ENCODE data around the gene MPRIP.

The MPRIP gene

DNA sequence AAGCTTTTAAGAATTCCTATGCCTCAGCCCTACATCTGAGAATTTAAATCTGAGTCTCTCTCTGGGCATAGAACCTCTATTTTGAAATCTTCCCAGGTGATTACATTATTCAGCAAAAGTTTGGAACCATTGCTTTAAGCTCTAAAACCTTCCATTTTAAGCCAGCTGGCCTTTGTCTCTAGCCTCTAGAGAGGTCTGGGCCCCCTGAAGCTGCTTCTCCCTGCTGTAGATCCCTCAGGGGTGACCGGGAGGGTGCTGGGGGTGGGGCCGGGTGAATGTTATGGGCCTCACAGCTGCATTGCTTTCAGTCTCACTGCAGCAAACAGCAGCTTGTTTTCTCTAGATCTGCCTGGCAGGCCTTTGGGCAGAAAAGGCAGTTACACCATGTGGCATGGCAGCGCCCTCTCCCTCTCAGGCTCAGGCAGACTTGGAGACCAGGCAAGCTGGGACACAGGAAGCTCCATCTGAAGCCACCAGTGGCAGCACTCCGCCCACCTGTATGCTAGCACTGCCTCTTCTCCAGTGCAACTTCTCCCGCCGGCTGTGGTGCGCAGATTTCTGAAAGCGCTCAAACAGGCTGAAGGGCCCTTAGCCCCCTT, 66.3 kb downstream of the MPRIP start:
- no peak for DNase-seq (ENCODE audit: low read depth)

DNA sequence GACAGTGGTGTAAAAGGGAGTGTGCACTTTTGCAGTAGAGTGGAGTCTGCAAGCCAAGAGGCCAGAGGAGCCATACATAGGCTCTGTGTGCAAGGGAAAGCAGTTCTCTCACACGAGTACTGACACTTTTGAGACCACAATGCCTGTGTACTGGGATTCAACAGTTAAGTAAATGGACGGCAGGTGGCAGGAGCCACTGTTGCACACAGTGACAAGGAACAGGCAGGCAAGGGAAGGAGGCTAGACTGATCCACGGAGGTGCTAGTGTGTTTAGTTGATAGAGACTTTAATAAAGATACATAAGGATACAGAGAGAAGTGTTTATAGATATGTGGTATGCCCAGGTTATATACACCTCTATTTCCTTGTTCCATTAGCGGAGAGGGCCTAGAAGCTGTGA, 67.0 kb downstream of the MPRIP start:
- DNase-seq (ENCODE audit: low read depth) = no peak

DNA sequence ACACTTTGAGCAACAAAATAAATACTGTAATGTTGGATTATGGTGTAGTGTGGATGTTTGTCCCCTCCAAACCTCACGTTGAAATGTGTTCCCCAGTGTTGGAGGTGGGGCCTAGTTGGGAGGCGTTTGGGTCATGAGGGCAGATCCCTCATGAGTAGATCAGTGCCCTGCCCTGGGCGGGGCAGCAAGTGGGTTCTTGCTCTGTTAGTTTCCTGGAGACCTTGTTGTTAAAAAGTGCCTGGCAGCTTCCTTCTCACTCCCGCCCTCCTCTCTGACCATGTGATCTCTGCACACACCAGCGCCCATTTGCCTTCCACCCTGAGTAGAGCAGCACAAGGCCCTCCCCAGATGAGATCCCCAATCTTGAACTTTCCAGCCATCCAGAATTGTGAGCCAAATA, 67.7 kb downstream of the MPRIP start:
- DNase-seq (ENCODE audit: low read depth) = peak; percentile 15

DNA sequence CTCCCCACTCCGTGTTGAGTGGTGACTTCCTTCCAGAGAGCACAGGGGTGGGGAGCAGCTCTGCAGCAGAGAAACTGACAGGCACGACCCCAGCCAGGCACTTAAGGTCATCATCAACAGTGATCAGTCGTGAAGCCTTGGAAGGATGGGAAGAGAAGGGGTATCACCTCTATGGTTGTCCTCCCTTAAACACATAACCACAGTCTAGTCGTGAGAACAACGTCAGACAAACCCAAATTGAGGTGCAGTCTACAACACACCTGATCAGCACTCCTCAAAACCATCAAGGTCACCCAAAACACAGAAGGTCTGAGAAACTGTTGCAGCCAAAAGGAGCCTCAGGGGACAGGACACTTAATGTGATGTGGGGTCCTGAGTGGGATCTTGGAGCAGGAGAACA, 68.3 kb downstream of the MPRIP start:
- no peak for DNase-seq (ENCODE audit: low read depth)

DNA sequence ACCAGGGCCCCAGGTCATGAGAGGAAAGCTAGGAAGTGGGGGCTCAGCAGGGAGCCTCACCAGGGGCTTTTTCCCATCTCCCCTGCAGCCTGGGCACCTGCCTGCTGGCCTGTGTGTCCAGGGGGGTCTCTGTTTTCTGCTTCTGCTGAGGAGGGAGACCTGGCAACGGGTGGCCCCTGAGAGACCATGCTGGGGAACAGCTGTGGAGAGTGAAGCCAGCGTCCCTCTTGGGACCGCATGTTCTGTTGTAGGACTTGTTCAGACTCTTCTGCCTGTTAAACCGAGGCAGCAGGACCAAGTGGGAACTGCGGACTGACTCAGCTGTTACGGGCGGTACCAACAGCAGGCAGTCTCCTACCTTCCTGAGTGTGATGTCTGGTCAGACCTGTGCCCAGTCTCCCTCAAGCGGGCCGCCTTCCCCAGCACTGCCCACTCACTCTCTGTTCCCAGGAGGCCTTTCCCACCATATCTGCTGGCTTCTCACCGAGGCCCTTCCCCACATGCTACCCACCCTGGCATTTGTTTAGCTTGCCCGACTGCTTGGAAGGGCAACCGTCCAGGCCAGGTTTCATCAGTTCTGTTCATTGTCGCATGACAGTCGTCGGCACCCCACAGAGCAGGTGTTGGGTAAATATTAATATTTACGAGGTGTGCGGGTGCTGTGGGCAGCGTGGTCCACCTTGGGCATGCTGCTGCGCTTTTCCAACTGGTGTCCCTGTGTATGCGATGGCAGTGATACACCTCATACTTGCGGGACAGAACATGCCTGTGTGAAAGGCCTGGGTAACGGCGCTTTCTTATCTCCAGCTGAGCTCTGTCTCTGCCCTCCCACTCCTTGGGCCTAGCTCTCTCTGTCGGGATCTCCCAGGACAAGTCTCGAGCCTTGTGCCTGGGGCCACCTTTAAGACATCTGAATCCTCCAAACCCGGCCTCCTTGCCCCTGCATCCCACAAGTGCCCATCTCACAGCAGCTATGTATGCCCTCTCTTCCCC, 69.4 kb downstream of the MPRIP start:
- DNase-seq (ENCODE audit: low read depth) = no peak

DNA sequence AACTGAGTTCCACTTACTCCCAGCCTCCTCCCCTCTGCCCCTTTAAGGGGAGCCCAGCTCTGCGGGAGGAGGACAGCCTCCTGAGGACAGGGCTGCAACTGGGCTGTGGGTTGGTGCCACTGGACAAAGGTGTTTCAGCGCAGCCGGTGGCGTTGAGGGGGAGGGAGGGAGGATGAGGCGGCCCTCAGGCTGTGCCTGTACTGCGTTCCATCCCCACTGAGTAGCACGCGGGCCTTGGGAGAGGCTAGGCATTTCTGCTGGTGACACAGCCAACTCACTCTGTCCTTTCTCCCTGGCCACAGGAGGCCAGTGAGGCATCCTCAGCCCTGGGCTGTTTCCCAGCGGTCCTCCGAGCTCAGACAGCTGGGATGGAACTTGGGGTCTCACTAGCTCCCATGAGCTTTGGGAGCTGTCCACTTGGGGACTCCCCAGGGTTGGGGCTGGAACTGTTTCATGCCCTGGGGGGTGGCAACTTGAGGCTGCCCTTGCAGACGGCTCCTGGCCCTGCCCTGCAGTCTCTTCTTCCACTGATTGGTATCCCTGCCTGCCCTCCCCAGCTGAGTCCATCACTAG, 70.5 kb downstream of the MPRIP start:
- DNase-seq (ENCODE audit: low read depth) = no peak

DNA sequence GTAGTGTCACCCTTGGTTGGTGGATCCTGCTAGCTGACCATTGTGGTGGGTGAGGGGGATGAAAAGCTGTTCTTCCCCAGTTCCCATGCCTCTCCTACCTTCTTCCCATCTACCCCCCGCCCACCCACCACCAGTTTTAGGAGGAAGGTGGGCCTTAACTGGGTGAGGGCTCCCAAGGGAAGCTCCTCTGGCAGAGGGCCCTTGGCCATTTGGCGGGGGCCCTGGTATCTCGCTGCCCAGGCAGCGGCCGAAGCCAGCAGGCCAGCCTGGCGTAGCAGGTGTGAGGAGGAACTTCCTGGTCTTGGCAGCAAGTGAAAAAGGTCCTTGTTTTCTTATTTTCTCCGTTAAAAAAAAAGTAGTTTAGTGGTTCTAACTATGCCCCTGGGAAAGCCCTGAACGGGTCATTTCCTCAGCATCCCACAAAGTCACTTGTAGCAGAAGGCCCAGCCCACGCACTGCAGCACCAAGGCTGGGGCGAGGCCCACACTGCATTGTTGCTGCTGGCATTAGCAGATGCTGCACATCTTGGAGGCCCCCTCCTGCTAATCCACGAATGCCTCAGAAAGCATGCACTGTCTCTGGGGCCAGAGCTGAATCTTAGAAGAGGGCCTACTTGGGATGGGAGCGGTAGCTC, 72.5 kb downstream of the MPRIP start:
- DNase-seq (ENCODE audit: low read depth) = no peak

DNA sequence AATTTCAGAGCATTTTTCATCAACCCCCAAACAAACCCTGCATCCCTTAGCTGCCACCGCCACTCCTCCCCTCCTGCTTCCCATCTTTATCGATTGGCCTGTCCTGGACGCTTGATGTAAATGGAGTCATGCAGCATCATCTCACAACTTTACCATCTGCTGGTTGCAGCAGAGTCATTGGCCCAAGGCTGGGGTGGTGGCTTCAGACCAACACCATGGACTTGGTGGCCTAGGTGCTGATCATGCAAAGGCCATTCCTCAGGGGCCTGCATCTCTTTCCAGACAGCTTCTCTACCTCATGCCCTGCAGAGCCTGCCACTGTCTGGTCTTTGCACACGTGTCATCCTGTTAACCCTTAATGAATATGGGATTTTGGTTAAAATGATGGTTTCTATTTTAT, 73.4 kb downstream of the MPRIP start:
- DNase-seq (ENCODE audit: low read depth) = no peak

DNA sequence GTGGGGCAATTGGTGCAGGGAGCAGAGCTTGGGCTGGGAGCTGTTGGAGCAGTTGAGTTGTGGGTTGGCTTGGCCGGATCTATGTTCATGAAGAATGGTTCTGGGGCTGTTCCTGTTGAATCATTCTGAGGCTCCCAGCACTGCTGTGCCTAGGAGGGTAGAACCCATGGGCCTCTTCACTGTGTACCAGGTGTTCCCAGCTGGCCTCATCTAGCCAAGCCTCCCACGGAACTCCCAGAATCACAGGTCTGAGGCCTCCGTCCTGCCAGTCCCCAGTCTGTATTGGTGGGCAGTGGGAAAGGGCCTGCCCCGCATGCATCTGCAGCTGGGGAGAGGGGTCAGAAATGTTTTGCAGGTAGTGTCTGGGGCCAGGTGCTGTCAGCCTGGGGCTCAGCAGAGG, 74.1 kb downstream of the MPRIP start:
- no peak for DNase-seq (ENCODE audit: low read depth)

DNA sequence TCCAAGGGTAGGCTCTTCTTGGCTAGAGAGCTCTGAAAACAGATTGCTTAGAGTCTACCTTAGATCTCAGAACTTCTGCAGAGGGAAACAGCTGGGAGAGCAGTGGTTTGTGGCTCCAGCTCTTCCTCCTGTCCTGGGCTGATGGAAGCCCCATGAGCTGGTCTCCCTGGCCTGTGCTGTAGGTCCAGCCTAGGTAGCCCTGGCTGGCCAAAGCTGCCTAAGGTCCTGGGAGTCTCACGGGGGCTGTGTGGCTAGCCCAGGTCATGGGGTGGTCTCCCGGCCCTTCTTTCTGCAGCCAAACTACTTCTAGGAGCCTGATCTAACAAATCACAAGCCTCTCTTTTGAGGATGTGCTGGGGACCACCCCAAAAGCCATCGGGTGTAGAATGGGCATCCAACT, 75.7 kb downstream of the MPRIP start:
- no peak for DNase-seq (ENCODE audit: low read depth)

DNA sequence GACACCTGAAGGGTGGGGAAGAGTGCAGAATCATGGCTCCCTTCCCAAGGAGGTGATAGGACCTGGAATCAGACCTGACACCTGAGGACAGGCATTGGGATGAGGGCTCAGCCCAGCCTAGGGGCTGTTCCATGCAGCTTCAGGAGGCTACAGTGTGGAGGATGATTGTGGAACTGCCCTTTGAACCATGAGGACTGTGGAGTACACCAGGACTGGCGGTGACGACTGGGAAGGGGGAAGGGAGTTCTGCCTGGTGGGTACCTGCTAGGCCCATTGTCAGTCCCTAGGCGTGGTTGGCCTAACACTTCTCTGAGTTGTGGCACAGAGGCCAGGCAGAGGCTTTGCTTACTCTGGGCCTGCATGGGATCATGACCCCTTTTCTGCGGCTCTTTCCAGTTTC, 76.1 kb downstream of the MPRIP start:
- no peak for DNase-seq (ENCODE audit: low read depth)

DNA sequence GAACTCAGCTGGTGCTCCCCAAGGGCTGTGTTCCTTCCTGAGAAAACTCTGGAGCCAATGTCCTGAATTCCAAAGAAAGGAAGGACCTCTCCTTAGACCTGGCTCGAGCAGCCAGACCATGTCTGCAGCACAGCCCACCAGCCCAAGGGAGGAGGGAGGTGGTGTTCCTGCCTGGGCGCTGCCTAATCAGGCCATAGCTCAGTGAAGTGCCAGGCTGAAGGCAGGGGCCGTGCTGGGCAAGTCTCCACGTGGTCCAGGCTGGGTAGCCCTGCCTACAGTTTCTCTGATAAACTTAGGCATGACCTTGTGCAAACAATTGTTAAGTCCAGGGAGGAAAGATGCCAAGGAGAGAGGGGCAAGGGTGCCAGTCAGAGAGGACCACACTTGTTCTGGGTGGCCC, 76.8 kb downstream of the MPRIP start:
- no peak for DNase-seq (ENCODE audit: low read depth)

DNA sequence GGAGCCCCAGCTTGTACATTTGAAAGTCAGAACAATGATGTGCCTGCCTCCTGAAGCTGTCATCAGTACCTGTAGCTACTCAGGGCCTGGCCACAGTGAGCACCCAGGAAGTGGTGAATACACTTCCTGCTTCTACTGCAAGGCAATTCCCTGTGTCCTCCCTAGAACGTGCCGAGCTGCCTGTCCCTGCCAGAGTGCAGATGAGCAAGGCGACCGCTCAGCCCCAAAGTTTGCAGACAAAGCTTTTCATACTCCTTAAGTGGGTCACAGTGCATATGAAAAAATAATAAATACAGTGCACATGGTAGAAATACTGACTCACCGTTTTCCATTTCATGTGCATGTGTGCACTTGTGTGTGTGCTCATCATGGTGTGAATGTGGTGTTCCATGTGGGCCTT, 77.3 kb downstream of the MPRIP start:
- peak; percentile 31 for DNase-seq (ENCODE audit: low read depth)

DNA sequence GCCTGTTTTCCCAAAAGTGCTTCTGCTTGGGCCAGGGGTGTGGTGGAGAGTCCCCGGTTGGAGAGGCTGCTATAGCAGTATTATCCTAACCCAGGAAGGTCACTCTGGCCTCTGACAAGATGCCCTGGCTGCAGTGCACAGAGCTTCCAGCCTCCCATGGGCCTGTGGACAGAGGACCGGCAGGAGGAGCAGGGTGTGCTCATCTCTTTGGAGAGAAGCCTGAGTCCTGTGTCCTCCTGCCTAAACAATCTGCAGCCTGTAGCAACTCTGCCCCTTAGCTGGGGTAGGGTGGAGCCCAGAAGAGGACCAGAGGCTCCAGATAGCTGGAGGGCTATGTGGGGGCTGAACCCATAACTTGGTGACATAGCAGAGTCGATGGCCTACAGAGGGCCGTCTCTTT, 78.0 kb downstream of the MPRIP start:
- DNase-seq (ENCODE audit: low read depth) = no peak

DNA sequence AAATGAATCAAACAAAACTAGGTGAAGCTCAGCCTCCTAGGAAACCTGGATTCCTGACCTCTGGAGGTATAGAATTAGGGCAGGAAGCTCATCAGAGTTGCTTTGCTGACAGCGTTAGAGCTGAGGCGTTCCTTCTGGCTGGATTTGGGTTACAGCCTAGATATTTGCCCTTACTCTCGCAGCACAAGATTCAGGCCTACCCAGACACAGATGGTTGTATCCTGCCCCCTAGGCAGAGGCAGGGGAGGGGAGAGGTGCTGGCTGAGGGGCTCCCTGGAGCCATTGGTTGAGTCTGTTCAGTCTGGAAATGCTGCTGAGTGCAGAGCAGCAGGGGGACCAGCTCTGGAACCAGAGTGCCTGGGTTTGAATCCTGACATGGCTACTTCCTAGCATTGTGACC, 78.4 kb downstream of the MPRIP start:
- no peak for DNase-seq (ENCODE audit: low read depth)

DNA sequence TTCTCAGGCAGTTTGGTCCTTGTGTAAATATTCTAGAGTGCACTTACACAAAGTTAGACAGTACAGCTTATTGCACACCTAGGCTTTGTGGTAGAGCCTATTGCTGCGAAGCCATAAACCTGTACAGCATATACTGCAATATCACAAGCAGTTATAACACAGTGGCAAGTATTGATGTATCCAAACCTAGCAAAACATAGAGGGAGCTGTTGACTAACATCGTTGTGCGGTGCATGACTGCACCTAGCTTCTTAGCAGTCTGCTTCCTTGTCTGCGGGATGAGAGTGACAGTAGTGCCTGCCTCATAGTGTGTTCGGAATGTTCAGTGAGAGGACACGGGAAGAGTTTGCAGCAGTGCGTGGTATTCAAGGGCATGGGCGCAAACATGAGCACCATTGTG, 78.9 kb downstream of the MPRIP start:
- DNase-seq (ENCODE audit: low read depth) = no peak

DNA sequence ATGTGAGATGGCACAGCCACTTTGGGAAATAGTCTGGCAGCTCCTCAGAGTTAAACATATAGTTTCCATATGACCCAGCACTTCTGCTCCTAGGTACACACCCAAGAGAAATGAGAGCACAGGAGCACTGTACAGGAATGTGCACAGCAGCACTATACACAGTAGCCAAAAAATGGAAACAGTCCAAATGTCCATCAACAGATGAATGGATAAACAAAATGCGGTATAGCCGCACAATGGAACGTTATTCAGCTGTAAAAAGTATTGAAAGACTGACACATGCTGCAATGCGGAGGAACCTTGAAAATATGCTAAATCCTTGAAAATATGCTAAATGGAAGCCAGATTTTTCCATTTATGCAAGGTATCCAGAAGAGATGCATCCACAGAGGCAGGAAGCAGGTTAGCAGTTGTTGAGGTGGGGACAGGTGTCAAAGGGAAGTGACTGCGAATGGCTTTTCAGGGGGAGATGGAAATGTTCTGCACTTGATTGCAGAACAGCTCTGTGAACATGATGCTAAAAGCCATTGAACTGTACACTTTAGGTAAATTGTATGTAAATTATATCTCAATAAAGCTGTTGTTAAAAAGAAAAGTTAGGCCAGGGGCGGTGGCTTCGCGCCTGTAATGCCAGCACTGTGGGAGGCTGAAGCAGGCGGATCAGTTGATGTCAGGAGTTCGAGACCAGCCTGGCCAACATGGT, 80.7 kb downstream of the MPRIP start:
- DNase-seq (ENCODE audit: low read depth) = no peak

DNA sequence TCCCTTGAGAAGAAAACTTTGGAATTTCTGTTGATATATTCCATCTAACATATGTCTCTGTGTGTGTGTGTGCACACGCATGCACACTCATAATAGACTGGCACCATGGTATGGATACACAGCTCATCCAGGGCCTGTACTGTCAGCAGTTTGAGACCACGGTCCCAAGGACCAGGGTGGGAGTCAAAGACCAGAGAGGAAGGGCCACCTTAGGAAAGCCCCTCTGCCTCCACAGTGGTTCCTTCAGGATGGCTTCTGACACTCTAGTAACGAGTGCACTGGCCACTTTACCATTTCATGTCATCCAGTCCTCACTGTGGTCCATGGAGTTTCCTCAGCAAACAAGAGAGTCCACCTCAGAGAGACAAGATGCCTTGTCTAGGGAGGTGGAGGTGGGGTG, 82.1 kb downstream of the MPRIP start:
- DNase-seq (ENCODE audit: low read depth) = no peak

DNA sequence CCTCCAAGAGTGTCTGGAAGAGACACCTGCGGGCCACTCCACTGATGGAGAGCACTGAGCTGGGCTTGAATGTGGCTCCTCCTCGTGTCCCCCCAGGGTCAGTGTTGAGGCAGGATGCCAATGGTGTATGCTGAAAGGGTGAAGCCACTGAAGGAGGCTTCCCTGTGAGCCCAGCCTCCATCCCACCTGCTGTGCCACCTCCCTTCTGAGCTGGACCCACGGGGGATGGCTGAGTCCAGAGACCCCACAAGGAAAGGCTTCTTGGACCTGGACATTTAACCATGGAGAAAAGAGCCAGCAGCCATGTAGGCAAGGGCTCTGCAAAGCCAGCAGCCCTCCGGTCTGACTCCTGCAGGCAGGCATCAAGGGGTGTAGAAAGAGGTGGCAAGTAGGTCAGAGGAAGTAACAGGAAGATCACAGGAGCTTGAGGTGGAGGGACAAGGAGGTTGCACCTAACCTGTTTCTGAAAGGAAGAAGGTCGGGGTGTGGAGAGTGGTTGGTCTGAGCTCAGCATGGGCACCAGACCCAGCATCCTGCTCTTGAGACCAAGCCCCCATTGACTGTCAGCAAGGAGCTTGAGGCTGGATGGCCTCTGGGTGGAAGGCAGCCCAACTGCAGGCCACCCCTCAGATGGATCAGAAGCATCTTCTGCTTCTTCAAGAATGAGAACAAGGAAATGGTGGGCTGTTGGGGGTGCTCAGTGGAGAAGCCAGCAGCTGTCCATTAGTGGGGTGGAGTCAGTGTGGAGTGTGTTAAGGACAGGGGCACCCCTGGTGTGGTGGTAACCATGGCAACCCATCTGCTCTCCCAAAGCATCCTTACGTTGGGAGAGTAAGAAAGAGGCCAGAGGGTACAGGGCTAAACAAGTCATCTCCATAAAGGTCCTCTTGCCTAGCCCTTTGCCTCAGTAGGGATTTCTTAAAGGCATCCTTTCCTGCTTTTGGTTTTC, 83.2 kb downstream of the MPRIP start:
- no peak for DNase-seq (ENCODE audit: low read depth)

DNA sequence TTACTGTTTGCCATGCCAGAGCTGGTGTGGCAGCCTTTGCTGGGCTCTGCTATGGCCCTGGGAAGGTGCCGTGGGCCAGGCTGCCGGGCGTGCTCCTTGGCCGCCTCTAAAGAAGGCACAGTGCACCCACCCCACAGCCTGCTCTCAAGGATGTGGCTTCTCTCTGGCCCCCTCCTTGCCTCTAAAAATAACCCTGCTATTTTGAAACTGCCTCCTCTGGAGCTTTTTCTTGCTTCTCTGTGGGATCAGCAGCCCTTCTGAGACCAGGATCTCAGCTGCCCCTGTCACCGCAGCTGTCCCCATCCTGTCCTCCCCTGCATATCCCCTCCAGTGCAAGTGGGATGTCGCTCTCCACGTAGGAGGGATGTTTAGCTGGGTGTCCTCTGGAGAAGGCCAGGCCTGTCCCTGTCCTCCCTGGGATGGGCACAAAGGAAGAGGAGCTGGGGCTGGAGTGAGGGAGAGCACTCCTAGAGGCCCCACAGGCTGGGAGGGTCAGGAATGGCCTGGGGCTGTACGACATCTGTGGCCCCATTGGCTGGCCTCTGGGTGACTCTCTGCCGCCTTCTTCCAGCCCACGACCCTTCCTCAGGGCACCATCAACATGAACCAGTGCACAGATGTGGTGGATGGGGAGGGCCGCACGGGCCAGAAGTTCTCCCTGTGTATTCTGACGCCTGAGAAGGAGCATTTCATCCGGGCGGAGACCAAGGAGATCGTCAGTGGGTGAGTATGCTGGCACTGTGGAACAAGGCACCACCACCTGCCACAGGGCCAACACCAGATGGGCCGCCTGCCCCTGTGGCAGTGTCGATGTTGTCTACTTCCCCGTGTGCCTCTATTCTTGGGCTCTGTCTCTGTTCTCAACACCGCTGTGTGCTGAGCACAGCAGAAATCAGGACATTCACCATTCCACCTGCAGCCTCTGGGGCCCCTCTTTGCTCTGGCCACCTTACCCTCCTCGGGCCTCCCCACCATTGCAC, 84.2 kb downstream of the MPRIP start:
- no peak for DNase-seq (ENCODE audit: low read depth)

Measured in activated T-helper 1 cell treated with Interleukin-2 at 50 U/mL for 16 hours (primary cell).